ENCODE measurements around the gene SNED1.

The SNED1 gene

DNA sequence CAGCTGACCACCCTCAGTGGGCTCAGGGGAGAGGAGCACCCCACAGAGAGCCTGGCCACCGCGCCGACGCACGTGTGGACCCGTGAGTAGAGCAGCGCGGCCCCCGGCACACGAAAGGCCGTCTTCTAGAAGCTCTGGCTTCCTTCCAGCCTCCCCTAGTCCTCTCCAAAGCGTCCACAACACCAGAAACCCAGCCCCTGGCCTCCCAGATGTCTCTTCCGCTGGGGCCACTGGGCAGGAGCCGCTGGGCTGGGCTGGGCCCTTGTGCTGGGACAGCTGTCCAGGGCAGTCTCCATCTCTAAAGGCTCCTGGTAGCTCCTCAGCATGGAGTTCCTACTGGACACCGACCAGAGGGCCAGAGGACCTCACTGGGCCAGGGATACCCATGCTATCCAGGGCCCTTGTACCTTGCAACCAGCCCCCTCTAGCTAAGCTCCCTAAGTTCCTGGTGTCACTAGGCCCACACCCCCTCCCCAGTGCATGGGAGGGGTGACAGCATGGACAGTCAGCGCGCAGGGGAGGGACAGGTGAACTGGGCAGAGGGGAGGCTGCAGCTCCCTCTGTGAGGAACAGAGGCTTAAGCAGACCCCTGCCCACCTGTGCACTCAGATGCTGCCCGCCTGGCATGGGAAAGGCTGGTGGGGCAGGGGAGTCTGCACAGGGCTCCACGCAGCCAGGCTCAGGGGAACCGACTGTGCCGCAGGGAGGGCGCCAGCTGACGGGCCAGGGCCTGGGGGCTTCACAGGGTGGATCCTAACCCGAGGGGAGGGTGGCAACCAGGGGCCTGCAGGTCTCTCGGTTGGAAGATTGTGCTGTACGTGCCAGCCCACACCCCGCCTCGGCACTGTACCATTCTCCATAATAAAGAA, 70.8 kb downstream of the SNED1 start:
- no peak for DNase-seq

DNA sequence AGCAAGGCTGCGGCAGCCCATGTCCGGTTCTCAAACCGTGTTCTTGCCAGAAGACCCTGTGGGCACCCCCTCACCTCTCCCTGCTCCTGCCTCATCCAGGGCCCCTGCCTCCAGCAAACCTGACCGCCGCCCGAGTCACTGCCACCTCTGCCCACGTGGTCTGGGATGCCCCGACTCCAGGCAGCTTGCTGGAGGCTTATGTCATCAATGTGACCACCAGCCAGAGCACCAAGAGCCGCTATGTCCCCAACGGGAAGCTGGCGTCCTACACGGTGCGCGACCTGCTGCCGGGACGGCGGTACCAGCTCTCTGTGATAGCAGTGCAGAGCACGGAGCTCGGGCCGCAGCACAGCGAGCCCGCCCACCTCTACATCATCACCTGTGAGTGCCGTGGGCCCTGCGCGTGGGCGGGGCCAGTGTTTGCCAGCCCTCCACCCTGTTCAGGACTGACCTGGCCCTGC, 71.4 kb downstream of the SNED1 start:
- no peak for DNase-seq

DNA sequence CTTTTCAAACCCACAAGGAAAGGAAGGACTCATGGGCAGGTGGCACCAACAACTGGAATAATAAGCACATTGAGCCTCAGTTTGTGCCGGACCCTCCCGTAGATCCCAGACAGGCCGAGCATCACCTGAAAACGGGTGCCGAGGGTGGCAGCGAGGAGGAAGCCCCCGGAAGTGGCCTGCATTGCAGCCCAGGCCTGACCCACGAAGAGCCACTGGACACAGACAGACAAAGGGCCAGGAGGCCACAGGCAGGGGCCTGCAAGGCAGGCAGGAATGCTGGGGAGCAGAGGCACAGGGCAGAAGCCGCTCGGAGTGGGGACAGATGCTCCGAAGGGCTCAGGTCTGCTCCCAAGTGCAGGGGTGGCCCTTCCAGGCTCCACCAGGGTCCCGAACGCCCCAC, 71.9 kb downstream of the SNED1 start:
- no peak for DNase-seq

DNA sequence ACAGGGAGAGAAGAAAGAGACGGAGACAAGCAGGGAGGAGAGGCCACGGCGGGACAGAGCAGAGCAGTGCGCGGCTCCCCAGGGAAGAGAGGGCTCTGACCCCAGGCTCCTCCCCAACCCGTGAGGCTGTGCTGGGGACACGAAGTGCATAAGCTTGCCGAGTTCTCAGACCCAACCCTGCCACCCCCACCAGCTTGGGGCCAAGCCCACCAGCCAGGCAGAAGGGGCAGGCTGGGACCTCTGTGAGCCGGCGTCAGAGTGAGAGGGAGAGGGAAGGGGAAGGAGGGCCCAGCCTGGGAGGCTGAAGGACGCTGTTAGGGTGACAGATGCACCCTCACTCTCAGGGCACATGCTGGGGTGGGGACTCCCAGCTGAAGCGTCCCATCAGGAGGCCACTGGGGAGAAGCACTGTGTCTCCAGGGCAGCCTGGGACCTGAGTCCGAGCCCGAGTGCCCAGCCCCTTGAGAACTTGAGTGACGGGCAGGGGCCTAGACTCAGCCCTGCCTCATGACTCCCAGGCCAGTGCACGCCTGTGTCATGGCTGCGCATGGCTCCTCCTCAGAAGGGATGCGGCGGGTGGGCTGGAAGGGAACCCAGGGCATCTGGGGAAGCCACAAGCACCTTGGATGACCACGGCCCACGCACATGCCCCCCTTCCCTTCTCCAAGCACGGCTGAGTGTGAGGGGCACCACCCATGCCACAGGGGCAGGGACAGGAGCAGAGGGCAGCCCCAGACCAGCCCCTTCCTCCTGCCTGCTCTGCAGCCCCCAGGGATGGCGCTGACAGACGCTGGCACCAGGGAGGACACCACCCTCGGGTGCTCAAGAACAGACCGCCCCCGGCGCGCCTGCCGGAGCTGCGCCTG, 72.6 kb downstream of the SNED1 start:
- no peak for DNase-seq

DNA sequence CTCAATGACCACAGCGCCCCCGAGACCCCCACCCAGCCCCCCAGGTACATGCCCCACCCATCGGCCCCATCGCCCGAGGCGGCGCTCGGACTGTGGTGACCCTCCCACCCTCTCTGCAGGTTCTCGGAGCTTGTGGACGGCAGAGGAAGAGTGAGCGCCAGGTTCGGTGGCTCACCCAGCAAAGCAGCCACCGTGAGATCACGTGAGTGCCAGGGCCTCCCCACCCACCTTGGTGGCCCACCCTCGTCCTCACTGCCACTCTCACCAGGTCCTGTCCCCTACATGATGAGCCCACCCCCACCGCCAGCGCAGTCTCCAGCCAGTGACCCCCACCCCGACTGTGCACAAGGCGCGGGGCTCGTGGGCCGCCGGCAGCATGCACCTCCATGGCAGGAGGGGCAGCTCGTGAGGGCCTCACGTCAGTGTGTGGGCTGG, 73.3 kb downstream of the SNED1 start:
- DNase-seq = no peak

DNA sequence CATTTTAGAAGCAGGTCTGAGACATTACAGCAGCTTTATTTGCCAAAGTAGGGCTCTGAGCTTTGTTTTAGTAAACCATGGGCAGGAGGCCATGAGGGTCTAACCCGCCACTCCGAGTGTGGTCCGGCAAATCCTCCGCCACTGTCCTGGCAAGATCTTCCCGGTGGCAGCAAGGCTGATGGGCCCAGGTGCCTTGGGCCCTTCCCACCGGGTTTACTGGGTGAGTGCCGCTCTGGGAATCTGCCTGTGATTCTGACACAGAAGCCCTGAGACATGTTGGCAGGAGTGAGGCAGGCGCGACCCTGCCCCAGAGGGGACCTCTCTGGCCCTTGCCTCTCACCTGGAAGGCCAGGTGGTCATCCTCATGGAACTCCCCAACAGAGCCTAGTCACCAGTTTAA, 73.7 kb downstream of the SNED1 start:
- DNase-seq = no peak

DNA sequence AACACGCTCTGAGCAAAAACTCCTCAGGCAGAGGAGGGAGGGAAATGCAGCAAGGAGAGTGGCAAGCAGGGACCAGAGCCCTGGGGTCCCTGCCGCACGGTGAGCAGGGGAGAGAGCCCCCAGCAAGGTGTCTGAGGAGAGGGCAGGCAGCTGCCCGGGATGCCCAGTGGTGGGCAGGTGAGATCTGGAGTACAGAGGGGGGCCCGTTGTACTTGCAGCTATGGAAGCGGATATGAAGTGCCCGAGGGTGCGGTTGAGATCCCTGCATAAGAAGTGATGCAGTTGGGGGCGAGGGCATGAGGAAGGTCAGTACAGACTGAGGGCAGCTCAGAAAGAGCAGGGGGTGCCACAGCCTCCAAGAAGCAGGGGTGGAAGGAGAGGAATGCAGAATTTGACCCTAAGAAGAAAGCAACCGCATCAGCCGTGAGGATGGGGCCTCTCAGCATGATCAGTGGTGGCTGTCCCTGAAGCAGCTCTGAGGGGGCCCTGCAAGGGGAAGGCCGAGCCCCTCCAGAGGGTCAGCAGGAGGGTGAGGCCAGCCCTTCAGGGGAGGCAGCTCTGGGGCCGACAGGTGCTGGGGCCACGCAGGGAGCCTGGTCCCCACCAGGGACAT, 74.2 kb downstream of the SNED1 start:
- no peak for DNase-seq

DNA sequence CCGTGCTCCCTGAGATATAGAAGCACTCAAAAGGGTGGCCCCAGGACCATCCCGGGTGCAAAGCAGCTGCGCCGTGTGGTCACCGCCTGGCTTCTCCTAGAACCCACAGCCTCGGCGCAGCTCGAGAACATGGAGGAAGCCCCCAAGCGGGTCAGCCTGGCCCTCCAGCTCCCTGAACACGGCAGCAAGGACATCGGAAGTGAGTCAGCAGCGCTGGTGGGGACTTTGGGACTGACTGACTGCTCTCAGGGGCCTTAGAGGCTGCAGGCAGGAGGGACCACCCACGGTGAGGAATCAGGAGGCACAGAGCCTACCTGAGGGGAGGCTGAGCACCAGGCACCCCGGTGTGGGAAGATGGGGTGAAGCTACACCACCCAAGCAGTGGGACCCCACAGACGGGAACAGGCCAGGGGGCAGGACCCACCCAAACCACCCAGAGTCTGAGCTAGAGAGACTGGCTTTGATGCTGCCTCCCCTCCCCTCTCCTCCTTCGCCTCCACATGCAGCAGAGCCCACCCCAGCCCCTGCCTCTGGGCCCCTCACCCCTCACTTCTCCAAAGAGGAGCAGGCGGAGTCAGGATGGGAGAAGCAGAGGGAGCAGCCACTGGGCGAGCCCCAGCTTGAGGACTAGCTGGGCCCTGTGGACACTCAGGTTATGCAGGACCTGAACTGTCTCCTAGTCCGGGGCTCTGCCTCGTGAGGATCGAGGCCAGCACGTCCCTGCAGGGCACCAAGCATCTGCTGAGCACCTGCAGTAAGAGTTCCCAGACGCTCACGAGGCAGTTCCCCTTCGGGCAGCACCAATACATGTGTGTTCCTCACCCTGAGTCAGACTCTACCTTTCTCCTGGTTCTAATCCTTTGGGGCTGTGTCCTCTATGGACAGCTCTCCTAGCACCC, 75.0 kb downstream of the SNED1 start:
- no peak for DNase-seq

DNA sequence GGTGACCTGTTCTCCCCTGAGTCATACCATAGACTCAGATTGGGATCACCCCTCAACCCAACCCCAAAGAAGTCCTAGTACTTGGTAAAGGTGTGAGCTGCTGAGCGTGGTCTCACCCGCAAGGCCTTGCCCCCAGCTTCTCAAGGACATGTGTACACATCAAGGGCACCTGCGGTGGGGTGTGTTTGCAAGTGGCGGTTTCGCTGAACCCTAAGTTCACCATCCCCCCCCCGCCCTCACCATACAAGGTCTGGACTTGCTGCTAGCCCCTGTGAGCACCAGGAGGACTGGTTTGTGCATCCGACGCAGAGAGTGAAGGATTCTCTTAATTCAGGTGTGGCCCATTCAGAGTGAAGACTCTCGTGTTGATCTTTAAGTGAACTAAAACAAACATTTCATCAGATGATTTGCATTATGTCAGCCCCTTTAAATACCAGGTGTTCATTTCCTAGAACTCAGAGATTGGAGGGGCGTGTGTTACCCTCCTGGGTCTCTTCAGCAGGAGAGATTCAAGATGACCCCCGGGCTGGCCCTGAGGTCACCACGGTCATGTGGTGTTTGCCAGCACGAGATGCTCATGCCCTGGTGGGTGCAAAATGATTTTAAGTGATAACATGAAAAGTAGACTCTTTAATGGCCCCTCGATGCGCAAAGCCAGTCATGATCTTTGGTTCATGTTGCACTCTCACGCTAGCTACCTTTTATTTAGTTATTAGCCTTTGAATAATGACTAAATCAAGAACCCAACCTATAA, 75.8 kb downstream of the SNED1 start:
- no peak for DNase-seq

DNA sequence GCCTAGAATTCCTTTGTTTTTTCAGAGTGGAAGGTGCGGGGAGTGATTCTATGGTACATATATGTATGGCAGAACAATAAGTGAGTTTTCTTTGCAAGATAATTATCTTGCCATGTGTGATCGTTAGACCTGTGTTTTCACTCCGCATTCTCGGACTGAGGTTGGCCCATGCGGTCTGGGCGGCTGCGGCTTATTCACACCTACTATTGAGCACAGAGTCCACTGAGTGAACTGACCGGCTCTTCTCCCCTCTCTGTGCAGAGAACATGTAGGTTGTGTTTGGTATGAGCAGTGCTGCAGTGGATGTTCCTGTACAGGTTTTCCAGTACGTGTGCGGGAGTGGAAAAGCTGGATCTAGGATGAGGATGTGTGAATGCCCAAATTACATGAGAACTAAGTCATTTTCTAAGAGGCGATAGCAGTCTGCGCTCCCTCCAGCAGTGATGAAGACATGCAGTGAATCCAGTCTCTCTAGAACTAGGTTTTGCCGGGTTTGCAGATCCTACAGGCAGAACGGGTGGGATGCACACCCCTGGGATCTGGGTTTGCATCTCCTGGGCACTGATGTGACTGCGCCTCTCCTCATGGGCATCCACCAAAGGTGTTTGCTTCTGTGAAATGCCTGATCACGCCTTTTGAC, 76.6 kb downstream of the SNED1 start:
- DNase-seq = no peak

DNA sequence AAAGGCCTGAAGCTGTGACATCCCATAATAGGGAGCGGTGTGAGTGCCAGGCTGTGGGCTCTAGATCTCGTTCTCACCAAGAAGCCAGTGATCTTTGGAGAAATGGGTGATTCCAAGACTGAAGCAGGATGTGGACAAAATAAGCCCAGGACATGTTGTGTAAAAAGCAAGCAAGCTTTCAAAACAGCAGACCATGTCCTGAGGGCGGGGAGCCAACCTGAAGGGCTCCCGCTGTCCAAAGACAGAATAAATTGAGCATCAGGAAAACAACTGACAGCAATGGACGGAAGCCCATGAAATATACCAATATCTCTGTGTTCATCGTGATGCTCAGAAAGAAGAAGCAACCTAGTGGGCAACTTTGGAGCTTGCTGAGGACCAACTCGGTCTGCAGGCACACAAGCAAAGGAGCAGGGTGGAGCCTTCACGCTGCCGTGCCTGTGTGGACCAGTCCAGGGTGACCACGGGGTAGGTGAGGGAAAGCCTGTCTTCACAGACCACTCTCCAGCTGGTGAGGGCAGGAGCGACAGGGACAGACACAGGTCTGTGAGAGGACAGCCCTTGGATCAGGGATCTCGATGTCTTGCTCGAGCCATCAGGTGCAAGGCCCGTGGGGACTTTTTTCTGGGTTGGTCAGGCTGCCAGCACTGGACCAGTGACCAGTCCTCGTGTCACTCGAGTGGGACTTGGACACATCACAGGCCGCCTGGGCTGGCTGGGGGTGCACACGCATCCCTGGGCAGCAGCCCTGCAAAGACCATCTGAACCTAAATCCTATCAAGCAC, 82.2 kb downstream of the SNED1 start:
- DNase-seq = no peak

DNA sequence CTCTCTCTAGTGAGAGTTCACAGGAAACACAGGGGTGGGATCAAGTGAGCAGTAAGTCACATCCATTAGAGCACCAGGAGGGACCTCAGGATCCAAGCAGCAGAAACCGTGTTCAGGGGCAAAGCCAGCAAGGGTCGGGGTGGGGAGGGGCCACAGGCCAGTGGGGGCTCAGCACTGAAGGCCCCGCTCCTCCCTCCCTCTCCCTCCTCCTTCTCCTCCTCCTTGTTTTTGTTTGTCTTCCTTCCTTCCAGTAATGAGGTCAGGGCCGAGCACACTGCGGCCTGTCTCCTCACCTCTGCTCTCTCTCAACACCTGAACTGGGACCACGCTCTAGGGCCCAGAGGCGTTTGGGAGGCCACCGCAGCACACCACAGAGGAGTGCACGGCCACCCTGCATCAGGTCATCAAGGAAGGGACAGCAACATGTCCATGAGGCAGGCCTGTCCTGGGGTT, 82.8 kb downstream of the SNED1 start:
- DNase-seq = no peak

DNA sequence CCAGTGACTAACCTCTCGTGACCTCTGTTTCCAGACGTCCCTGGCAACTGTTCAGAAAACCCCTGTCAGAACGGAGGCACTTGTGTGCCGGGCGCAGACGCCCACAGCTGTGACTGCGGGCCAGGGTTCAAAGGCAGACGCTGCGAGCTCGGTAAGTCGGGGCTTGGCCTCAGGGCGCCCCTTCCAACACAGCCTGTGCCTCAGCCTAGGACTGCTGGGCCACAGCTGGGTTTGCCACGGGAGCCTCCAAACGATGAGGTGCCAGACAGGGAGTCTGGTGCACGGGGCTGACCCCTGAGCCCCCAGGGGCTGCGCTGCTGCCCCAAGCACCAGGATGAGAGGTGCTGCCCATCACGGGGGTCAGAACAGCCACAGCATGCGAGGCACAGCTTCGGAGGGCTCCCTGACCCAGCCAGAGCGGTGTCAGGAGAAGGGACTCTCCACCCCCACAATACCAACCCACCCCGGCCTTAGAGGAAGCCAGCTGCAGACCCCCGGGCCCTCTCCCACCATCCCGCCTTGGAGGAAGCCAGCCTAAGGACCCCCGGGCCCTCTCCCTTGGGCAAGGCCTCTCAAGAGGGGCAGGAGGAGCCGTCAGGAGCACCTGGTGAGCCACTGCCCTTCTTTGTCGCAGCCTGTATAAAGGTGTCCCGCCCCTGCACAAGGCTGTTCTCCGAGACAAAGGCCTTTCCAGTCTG, 83.4 kb downstream of the SNED1 start:
- DNase-seq = no peak

DNA sequence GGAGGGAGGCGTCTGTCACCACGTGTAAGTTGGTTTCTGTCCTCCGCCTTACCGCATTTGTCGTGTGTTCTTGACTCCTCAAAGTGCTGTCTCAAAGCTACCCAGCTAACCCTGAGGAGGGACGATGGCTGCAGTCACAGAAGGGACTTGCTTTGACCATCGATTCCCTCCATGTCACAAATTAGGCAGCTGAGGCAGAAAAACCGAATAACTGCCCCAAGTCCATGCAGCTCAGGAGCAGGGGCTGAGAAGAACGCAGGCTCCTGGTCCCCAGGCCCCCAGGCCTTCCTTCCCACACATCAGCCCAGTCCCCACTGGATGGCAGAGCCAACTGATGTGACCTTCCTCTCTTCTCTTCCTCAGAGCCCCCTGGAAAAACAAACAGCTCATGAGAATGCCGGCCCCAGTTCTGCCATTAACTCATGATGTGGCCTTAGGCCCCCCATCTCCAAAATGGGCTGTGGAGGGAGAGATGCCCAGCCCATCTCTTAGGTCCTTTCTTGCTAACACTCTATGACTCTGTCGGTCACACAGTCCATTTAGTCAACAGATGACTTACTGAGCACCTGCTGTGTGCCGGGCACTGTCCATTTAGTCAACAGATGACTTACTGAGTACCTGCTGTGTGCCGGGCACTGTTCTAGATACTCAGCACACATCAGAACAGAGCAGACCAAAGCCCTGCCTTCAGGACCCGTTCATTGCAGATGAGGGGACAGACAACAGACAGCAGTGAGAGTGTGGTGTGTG, 84.1 kb downstream of the SNED1 start:
- no peak for DNase-seq

DNA sequence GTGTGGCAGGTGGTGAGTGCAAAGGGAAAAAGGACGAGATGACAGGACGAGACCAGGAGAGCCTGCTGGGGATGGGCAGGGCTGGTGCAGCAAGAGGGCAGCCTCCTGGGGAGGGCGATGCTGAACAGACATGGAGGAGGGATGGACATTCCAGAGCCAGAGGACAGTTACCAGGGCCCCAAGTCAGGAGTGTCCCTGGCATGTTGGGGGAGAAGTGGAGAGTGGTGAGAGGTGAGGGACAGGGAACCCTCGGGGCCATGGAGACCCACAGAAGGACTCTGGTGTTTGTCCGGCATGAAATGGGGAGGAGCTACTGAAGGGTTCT, 84.6 kb downstream of the SNED1 start:
- no peak for DNase-seq

DNA sequence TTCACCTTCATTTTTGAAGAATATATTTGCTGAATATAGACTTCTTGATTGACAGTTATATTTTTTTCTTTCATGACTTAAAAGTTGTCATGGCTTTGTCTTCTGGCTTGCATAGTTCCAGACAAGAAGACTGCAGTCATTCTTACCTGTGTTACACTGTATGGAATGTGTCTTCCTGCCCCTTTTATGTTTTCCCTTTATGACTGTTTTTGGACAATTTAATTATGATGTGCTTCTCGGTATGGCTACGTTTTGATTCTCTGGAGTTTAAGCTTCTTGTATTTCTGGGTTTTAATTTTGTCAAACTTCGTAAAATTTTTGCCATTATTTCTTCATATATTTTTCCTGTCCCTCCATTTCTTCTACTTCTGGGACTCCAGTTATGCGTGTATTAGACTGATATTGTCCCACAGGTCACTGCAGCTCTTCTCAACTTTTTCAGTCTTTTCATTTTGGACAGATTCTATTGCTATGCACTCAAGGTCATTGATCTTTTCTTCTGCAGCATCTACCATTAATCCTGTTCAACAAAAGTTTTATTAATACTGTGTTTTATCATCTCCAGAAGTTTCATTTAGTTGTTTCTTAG, 86.5 kb downstream of the SNED1 start:
- no peak for DNase-seq

DNA sequence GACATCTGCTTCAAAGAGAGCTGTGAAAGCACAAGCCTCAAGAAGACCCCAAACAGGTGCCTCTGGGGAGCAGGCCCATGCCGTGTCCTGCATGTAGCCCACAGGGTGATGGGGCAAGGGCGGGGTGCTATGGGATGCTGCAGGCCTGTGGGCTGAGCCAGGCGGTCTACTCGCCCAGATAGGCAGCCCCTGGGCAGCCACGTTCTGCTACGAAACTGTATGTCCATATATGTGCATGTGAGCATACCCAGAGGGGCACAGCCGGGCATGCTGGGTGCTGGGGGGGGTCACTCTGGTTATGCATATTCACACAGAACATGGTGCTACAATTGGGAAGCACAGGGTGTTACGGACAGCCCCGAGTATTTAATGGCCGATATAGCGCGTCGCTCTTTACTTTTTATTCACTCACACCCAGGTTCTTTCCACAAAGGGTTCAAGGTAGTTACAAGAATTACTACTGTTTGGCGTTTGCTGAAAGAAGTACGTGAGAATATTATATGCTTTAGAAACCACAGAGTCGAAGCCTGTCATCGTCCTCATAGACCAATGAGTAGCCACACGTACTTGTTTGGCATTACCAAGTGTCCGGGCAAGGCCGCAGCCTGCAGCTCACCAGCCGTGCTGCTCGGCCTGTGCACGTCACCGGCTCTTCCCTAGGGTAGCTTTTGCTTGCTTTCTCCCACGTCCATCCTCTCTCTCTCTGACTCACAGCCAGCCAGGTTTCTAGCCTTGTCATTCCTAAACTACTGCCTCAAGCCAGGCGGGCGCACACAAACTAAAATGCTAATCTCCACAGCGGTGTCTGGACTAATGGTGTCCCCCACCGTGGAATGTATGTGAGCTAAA, 89.2 kb downstream of the SNED1 start:
- no peak for DNase-seq

DNA sequence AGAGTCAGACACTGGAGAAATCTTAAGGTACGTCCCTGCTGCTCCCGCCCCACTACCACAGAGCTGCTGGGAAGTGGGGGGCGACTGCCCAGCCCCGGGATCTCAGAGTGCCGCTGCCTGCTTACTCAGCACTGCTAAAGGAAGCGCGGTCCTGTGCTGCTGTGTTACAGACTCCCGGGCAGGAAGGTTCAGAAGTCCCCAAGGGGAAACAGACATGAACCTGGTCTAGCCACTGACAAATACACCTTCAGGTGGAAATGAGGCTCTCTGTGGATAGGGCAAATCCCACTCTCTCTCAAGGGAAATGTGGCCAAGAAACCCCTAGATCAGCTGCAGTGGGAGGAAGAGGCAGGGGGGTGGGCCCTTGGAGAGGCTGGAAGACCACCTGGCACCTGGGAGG, 90.0 kb downstream of the SNED1 start:
- DNase-seq = no peak
